Measurements from ENCODE around the gene ANKRD40CL.
"Not testable (repeated sequence)": the region's sequence is repeated elsewhere in the genome, so short reads cannot be mapped to it uniquely, and the experiment has no call there.

ANKRD40CL gene

GRCh38 chr17:50758524-50758923 lies 8.8 kb downstream of the ANKRD40CL start:
- DNase-seq, result no peak

DNA sequence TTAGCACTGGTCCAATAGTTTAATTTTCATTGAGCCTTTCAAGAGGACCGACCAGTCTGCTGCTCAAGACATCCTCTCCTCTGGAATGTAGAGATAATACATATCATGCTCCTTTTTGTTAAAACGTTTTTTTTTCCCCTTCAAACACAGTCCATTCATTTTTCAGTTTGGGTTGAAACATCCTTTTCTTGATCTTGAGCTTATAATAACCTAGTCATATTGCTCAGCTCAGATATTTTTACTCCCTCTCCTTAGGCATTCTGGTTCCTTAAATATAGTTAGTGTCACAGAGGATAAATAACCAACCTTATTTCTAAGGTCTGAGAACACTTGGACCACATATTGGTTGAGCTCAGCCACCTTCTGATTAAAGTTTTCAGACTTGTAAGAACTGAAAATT lies 12.8 kb downstream of the ANKRD40CL start:
- no peak for DNase-seq

DNA sequence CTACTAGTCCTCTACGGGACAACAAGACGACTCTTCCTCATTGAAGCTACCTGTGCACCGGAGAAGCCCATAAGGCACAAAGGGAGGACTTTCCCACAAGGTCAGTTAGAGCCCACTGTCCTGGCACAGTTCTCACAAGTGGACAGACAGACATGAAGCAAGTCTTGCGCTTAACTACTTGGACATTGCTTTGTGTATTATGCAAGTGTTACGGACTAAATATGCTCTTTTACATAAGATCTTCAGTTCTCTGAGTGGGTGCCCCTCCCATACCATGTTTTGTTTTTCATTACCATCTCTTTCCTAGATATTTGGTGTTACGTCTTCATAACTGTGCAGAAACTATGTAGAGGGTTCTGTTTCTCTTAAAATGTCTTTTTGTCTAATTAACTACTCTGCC lies 18.1 kb downstream of the ANKRD40CL start:
- DNase-seq, result no peak

GRCh38 chr17:50745631-50746030 lies 21.7 kb downstream of the ANKRD40CL start:
- DNase-seq, result no peak

GRCh38 chr17:50739098-50739497 lies 28.2 kb downstream of the ANKRD40CL start:
- DNase-seq, result no peak

DNA sequence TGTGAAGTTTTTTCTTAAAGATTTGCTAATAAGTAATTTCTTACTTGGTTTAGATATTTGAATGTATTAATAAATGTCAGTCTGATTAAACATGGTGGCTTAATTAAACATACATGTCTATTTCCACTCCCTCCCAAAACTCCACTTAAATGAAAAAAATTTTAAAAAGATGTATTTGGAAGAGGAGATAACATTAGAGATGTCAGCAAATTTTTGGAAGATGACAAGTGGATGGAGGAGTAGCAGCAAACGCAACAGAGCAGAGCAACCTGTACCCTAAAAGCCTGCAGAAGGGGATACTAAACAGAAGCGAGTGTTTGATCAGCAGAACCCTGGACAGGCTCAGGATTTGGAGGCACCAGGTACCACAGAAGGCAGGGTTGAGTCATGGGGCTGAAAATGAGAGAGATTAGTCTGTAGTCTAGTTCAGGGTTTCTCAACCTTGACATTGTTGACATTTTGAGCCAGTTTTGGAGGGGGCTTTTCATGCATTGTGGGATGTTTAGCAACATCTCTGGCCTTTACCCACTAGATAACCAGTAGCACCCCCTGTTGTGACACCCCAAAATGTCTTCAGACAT lies 30.1 kb downstream of the ANKRD40CL start:
- no peak for DNase-seq

GRCh38 chr17:50735287-50735686 lies 32.0 kb downstream of the ANKRD40CL start:
- no peak for DNase-seq

DNA sequence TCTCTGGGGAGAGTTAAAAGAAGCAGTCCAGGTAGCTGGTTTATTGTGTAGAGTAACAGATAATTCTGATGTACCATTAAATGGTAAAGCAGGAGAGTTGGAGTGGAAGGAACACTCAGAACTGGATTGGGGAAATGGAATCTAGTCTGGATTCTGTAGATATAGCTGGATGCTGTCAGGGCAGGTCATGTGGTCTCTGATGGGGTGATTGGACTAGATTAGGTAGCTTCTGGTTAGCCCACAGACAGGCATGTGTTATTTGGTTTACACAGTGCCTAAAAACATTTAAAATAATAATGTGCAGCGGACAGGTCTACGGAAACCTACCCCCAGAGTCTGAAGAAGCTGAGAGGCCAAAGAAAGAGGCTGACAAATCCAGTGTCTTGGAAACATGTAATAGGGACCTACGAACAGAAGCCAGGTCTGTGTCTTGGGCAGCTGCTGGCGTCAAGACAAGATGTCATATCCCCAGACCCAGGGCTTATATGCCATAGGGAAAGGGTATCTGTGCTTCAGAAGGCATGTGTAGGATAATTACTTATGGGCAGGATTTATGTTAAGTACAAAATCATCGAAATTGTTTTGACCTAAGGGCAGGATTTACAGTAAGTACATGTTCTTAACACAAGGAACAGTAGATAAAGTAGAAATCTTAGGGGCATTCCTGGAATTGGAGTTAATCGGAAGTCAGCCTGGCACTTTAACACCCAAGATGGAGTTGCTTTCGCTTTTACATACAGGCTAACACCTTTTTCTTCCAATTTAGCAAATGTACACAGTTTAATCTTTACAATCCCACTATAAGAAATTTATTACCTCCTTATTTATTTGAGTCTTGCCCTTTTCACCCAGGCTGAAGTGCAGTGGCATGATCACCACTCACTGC lies 35.5 kb downstream of the ANKRD40CL start:
- DNase-seq, result no peak

- DNase-seq, result no peak
Observed at GRCh38 chr17:50728881-50729765, 38.2 kb downstream of the ANKRD40CL start.

DNA sequence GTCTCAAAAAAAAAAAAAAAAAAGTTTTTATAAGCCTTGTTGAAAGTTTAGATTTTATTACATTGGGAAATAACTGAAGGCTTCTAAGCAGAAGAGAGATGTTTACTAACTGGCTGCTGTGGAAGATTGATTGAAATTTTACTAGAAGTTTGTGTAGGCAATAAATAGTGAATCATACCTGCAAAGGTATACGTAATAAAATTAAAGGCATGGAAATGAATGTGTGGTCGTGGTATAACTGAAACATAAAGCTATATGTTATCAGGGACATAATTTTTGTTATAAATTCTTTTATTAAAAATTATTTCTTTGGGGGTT lies 39.2 kb downstream of the ANKRD40CL start:
- no peak for DNase-seq

- DNase-seq, result no peak
Observed at GRCh38 chr17:50725769-50726655, 41.3 kb downstream of the ANKRD40CL start.

DNA sequence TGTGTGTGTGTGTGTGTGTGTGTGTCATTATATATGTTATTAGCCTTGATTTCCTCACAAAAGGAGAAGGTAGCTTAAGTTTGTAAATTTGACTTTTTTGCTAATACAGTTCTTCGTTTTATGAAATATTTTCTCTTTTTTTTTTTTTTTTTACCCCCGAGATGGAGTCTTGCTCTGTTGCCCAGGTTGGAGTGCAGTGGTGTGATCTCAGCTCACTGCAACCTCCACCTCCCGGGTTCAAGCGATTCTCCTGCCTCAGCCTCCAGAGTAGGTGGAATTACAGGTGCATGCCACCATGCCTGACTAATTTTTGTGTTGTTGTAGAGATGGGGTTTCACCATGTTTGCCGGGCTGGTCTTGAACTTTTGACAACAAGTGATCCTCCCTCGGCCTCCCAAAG lies 42.7 kb downstream of the ANKRD40CL start:
- DNase-seq, result not testable (repeated sequence)

DNA sequence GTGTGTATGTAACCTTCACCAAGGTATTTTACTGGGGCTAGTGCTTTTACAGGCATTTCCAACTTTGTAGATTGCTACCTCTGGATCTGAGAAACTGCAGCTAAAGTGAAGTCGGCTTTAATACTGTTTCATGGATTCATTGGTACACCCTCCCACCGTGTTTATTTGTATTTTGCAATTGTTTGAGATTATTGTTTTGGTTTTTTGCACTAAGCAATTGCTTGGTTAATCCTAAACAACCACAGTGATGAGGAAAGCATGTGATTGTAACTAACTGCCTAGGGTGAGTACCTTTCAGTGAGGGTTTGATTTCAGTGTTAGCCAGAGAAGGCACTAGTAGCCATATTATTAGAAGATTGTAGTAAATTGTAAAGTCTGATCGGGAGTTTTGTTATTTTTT lies 44.6 kb downstream of the ANKRD40CL start:
- no peak for DNase-seq

- no peak for DNase-seq
Observed at GRCh38 chr17:50721194-50722010, 45.9 kb downstream of the ANKRD40CL start.

DNA sequence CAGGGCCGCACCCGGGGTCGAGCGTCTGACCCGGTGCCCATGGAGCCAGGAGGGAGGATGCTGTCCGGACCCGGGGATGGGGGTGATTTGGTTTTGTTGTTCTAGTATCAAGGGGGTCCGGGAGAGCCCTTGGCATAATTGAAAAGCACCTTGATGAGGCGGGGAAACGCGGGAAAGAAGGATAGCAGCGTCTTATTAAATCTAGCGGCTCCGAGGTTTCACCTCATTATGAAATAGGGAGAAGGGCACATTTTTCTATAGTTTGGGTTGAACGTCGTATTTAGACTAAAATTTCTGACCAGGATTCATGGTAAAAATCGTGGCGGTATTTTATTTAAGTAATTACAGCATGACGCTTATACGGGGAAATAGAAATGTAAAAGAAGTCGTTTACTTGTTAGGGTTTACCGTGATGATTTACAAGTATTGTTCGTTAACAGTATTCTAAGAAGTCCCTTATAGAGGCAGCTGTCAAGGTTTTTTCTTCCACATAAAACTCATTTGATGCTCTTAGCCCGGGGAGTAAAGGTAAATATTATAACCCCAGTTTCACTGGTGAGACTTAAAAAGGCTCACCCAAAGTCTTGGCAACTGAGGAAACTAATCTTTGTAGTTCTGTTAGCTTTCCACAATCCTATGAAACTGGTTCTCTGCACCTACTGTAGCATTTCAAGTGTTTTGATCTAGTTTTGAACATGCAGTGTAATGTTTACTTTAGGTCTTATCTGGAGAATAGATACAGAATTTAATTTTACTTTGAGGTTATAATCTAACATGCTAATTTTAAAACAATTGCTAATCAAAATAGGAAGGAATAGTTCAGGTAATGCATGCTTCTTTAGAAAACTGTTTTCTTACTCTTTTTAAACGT lies 47.2 kb downstream of the ANKRD40CL start:
- DNase-seq, result peak; percentile 63

- DNase-seq, result peak; percentile 88
Observed at GRCh38 chr17:50719144-50719923, 48.0 kb downstream of the ANKRD40CL start, which contains the start of gene LUC7L3. LUC7L3 (plus strand) TSS chr17:50719603; CDS start chr17:50719733, 130 bp downstream.

DNA sequence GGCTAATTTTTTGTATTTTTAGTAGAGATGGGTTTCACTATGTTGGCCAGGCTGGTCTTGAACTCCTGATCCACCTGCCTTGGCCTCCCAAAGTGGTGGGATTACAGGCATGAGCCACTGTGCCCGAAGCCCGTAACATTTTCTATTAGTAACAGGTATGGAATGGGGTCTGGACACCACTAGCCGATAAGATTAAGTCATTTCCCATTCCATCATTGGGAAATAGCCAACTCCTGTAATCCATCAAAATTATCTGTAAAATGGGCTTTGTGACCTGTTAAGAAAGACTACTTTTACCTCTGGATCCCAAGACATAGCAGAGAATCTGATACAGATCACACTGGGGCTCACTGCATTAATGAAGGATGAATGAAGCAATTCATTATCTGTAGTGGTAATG lies 51.8 kb downstream of the ANKRD40CL start:
- DNase-seq, result no peak

DNA sequence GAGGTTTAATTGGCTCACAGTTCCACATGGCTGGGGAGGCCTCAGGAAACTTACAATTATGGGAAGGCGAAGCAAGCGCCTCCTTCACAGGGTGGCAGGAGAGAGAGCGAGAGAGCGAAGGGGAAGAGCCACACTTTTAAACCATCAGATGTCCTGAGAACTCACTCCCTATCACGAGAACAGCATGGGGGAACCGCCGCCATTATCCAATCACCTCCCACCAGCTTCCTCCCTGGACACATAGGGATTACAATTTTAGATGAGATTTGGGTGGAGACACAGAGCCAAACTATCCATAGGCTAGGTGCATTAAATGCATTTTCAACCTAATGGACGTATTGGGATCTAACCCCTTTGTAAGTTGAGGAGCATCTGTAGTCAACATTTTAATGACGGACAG lies 54.7 kb downstream of the ANKRD40CL start:
- no peak for DNase-seq
